Measurements from ENCODE around the gene EXOC7. TPM values are rescaled to one million over a fixed set of nuclear protein-coding genes. Genes with fewer than 3 reads are reported as not detected.
A peak's percentile ranks its signal among the peaks of the same experiment; 100 is the strongest.

EXOC7 gene
- total and polyA plus RNA-seq, 12 donors = 37.9 to 97.5 (median 82.1) TPM

DNA sequence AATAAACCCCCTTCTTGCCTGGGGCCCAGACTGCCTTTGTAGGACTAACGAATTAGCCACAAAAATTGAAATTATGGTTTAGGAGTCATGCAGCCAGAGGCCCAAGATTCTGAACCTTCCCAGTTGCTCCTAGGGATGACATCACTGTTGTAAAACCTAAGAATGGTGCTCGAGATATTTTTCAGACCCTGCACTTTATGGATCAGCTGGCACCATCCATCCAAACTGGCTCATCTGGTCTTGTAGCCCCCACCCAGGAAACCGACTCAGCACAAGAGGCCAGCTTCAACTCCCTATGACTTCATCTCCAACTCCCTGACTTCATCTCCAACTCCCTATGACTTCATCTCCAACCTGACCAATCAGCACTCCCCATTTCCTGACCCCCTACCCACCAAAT lies 65.5 kb downstream of the EXOC7 start:
- no peak for ATAC-seq
- TF ChIP-seq, protein P1, sequence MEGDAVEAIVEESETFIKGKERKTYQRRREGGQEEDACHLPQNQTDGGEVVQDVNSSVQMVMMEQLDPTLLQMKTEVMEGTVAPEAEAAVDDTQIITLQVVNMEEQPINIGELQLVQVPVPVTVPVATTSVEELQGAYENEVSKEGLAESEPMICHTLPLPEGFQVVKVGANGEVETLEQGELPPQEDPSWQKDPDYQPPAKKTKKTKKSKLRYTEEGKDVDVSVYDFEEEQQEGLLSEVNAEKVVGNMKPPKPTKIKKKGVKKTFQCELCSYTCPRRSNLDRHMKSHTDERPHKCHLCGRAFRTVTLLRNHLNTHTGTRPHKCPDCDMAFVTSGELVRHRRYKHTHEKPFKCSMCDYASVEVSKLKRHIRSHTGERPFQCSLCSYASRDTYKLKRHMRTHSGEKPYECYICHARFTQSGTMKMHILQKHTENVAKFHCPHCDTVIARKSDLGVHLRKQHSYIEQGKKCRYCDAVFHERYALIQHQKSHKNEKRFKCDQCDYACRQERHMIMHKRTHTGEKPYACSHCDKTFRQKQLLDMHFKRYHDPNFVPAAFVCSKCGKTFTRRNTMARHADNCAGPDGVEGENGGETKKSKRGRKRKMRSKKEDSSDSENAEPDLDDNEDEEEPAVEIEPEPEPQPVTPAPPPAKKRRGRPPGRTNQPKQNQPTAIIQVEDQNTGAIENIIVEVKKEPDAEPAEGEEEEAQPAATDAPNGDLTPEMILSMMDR (IDR thresholded peaks at IDR 0.05) = no peak
- no peak overlapping the region for H3K27ac ChIP-seq
- no peak overlapping the region for H3K4me3 ChIP-seq
- no peak for DNase-seq
- H3K9me3 ChIP-seq = no peaks in the 10 kb centered on the region
- intact Hi-C loops (cut with DNase I) = no loop called here
- WGBS, 2 donors = 84 to 85% methylated on average over 3 of the region's 3 CpGs
- peaks cover 4 to 58% (median 43%) of the 10 kb centered on the region in 9 donors for H3K36me3 ChIP-seq
- H3K27me3 ChIP-seq = no peaks in the 10 kb centered on the region
- peaks cover 0 to 8% (median 0%) of the 10 kb centered on the region in 9 donors for H3K4me1 ChIP-seq

- ATAC-seq (peak in 5 of 8 donors; percentile 26 to 54 (median 35)), DNase-seq (no peak)
- TF ChIP-seq, protein P1 (IDR thresholded peaks at IDR 0.05) = no peak
- Histone ChIP-seq H3K9me3 (no peaks in the 10 kb centered on the region), H3K27me3 (no peaks in the 10 kb centered on the region), H3K4me3 (no peak overlapping the region), H3K27ac (no peak overlapping the region), H3K36me3 (peaks cover 0 to 45% (median 31%) of the 10 kb centered on the region in 9 donors), H3K4me1 (peaks cover 0 to 8% (median 0%) of the 10 kb centered on the region in 9 donors)
- intact Hi-C loops (cut with DNase I) = no loop called here
- WGBS, 2 donors = 47 to 50% methylated on average over 22 of the region's 22 CpGs
These were observed 66.9 kb downstream of the EXOC7 start for GRCh38 chr17:76036497-76037261.

DNA sequence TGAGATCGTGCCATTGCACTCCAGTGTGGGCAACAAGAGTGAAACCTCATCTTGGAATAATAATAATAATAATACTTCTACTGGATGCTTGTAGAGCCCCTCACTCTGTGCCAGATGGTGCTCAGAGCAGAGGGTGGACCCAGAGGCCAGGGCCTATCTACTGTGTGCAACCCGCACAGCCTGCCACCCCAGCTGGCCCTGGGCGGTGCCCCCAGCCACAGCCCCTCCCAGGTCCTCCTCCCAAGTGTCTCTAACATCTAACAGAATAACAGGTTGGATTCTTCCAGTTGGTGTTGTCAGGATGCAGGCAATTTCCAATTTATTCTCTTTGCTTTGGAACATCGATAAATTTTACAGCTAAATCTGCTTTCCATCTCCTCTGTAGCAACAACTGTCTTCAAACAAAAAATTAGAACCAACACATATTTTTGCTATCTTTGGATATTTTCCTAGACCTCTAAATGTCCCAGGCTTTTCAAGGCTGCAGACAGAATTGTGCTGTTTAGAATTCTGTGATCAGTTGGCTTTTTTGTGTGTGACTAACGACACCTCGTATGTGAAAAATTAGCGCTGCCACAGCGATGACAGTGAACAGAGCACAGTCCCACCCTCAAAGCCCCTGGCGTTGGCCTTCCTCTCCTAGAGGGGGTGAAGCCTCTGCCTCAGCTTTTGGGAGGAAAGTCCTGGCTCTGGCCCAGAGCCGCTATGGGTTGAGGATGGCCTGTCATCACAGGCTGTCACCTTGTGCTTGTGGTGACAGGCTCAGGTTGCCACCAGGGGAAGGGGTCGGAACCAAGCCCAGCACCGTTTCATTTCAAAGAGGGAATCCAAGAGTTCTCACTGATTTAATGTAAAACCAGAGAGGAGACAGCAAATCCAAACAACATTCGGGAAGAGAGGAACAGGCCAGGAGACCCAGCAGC lies 68.9 kb downstream of the EXOC7 start:
- H3K4me1 ChIP-seq = peaks cover 0 to 12% (median 2%) of the 10 kb centered on the region in 9 donors
- 74 to 83% methylated on average over 13 of the region's 13 CpGs for WGBS, 2 donors
- TF ChIP-seq, protein P1 (IDR thresholded peaks at IDR 0.05) = no peak
- no peak overlapping the region for H3K4me3 ChIP-seq
- intact Hi-C loops (cut with DNase I) = no loop called here
- no peaks in the 10 kb centered on the region for H3K27me3 ChIP-seq
- peaks cover 0 to 25% (median 12%) of the 10 kb centered on the region in 9 donors for H3K36me3 ChIP-seq
- DNase-seq = no peak
- no peak overlapping the region for H3K27ac ChIP-seq
- H3K9me3 ChIP-seq = no peaks in the 10 kb centered on the region
- ATAC-seq = no peak

- Histone ChIP-seq H3K4me1 (peaks cover 0 to 17% (median 7%) of the 10 kb centered on the region in 9 donors), H3K27ac (no peak overlapping the region), H3K4me3 (no peak overlapping the region), H3K9me3 (no peaks in the 10 kb centered on the region), H3K27me3 (no peaks in the 10 kb centered on the region), H3K36me3 (peaks cover 0 to 9% (median 0%) of the 10 kb centered on the region in 9 donors)
- ATAC-seq = no peak
- intact Hi-C loops (cut with DNase I) = no loop called here
- DNase-seq = no peak
- TF ChIP-seq, protein P1 (IDR thresholded peaks at IDR 0.05) = no peak
- WGBS, 2 donors = 94 to 99% methylated on average over 6 of the region's 6 CpGs
These were observed 70.4 kb downstream of the EXOC7 start for GRCh38 chr17:76033139-76033538.

All from heart right ventricle (tissue), 16 donors.